ENCODE measurements around the gene MACROD2. TPM values are rescaled to one million over a fixed set of nuclear protein-coding genes. Genes with fewer than 3 reads are reported as not detected.
"Not testable (repeated sequence)": the region's sequence is repeated elsewhere in the genome, so short reads cannot be mapped to it uniquely, and the experiment has no call there.

The MACROD2 gene
- total RNA-seq, 1 donor from 2014 or later = 3.1 TPM

DNA sequence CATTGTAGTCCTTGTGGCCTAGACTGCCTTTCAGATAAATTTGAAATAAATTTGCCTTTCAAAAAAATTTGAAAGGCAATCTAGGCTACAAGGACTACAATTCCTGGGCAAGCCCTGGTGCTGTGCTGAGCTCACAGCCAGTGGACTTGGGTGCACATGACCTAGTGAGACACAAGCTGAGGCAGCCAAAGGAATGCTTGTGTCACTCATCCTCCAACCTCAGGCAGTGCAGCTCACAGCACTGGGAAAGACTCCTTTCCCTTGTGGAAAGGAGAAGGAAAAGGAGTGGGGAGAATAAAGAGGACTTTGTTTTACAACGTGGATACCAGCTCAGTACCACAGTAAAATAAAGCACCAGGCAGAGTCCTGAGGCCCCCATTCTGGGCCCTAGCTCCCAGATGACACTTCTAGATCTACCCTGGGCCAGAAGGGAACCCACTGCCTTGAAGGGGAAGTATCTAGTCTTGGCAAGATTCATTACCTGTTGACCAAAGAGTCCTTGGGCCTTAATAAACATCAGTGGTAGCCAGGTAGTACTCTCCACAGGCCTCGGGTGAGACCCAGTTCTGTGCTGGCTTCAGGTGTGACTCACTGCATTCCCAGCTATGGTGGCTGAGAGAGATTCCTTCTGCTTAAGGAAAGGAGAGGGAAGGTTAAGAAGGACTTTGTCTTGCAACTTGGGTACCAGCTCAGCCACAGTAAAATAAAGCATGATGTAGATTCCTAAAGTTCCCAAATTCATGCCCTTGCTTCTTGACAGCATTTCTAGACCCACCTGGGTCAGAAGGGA lies 1001.8 kb downstream of the MACROD2 start:
- Histone ChIP-seq H3K4me1 (ENCODE audit: control insufficient read depth in 3 of 3, insufficient read depth in 3 of 3, low read length in 3 of 3) (no peaks in the 10 kb centered on the region), H3K27ac (ENCODE audit: low read depth, low read length) (no peak overlapping the region), H3K4me3 (ENCODE audit: low read length in 3 of 3) (no peak overlapping the region), H3K36me3 (ENCODE audit: control insufficient read depth in 3 of 3, insufficient read depth in 3 of 3, low read length in 3 of 3) (no peaks in the 10 kb centered on the region), H3K27me3 (ENCODE audit: control insufficient read depth in 3 of 3, insufficient read depth in 3 of 3, low read length in 3 of 3) (no peaks in the 10 kb centered on the region), H3K9ac (ENCODE audit: low read depth in 1 of 3, low read length in 3 of 3) (no peak overlapping the region), H3K9me3 (ENCODE audit: control insufficient read depth in 3 of 3, low read length in 3 of 3) (no peaks in the 10 kb centered on the region)

GRCh38 chr20:14997791-14998190 lies 1002.5 kb downstream of the MACROD2 start:
- no peak overlapping the region for H3K4me3 ChIP-seq (ENCODE audit: low read length in 3 of 3)
- H3K27me3 ChIP-seq (ENCODE audit: control insufficient read depth in 3 of 3, insufficient read depth in 3 of 3, low read length in 3 of 3) = no peaks in the 10 kb centered on the region
- no peak overlapping the region for H3K9ac ChIP-seq (ENCODE audit: low read depth in 1 of 3, low read length in 3 of 3)
- no peak overlapping the region for H3K27ac ChIP-seq (ENCODE audit: low read depth, low read length)
- no peaks in the 10 kb centered on the region for H3K4me1 ChIP-seq (ENCODE audit: control insufficient read depth in 3 of 3, insufficient read depth in 3 of 3, low read length in 3 of 3)
- H3K9me3 ChIP-seq (ENCODE audit: control insufficient read depth in 3 of 3, low read length in 3 of 3) = no peaks in the 10 kb centered on the region
- H3K36me3 ChIP-seq (ENCODE audit: control insufficient read depth in 3 of 3, insufficient read depth in 3 of 3, low read length in 3 of 3) = no peaks in the 10 kb centered on the region

GRCh38 chr20:15005300-15005986 lies 1010.1 kb downstream of the MACROD2 start:
- H3K9me3 ChIP-seq (ENCODE audit: control insufficient read depth in 3 of 3, low read length in 3 of 3) = no peaks in the 10 kb centered on the region
- no peaks in the 10 kb centered on the region for H3K4me1 ChIP-seq (ENCODE audit: control insufficient read depth in 3 of 3, insufficient read depth in 3 of 3, low read length in 3 of 3)
- H3K36me3 ChIP-seq (ENCODE audit: control insufficient read depth in 3 of 3, insufficient read depth in 3 of 3, low read length in 3 of 3) = no peaks in the 10 kb centered on the region
- H3K27ac ChIP-seq (ENCODE audit: low read depth, low read length) = no peak overlapping the region
- H3K9ac ChIP-seq (ENCODE audit: low read depth in 1 of 3, low read length in 3 of 3) = no peak overlapping the region
- H3K4me3 ChIP-seq (ENCODE audit: low read length in 3 of 3) = no peak overlapping the region
- no peaks in the 10 kb centered on the region for H3K27me3 ChIP-seq (ENCODE audit: control insufficient read depth in 3 of 3, insufficient read depth in 3 of 3, low read length in 3 of 3)

DNA sequence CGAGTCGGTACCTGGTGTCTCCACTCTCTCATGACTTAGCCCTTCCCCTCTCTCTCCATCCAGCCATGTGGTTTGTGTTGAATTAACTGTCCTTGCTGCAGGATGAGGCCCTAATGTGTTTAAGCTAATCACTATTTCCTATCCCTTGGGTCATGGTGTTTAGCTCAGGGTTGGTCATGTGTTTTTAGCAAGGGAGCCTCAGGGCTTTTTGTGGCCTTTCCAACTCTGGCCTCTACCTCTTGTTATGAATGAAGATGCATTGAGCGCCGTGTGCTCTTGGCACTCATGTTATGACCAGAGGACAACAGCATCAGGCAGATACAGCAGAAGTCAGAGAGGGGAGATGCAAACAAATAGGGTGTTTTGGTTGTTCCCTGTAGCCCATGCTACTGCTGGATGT lies 1016.3 kb downstream of the MACROD2 start:
- Histone ChIP-seq H3K27ac (ENCODE audit: low read depth, low read length) (no peak overlapping the region), H3K27me3 (ENCODE audit: control insufficient read depth in 3 of 3, insufficient read depth in 3 of 3, low read length in 3 of 3) (no peaks in the 10 kb centered on the region), H3K36me3 (ENCODE audit: control insufficient read depth in 3 of 3, insufficient read depth in 3 of 3, low read length in 3 of 3) (no peaks in the 10 kb centered on the region), H3K9me3 (ENCODE audit: control insufficient read depth in 3 of 3, low read length in 3 of 3) (no peaks in the 10 kb centered on the region), H3K4me3 (ENCODE audit: low read length in 3 of 3) (no peak overlapping the region), H3K4me1 (ENCODE audit: control insufficient read depth in 3 of 3, insufficient read depth in 3 of 3, low read length in 3 of 3) (no peaks in the 10 kb centered on the region), H3K9ac (ENCODE audit: low read depth in 1 of 3, low read length in 3 of 3) (no peak overlapping the region)

- Histone ChIP-seq H3K4me1 (ENCODE audit: control insufficient read depth in 3 of 3, insufficient read depth in 3 of 3, low read length in 3 of 3) (no peaks in the 10 kb centered on the region), H3K9ac (ENCODE audit: low read depth in 1 of 3, low read length in 3 of 3) (no peak overlapping the region)
These were observed 1017.2 kb downstream of the MACROD2 start for GRCh38 chr20:15012566-15012965.

GRCh38 chr20:15016875-15017274 lies 1021.6 kb downstream of the MACROD2 start:
- not testable (repeated sequence) for H3K4me3 ChIP-seq (ENCODE audit: low read length in 3 of 3); H3K9me3 ChIP-seq (ENCODE audit: control insufficient read depth in 3 of 3, low read length in 3 of 3); H3K27me3 ChIP-seq (ENCODE audit: control insufficient read depth in 3 of 3, insufficient read depth in 3 of 3, low read length in 3 of 3); H3K36me3 ChIP-seq (ENCODE audit: control insufficient read depth in 3 of 3, insufficient read depth in 3 of 3, low read length in 3 of 3); H3K4me1 ChIP-seq (ENCODE audit: control insufficient read depth in 3 of 3, insufficient read depth in 3 of 3, low read length in 3 of 3); H3K9ac ChIP-seq (ENCODE audit: low read depth in 1 of 3, low read length in 3 of 3); H3K27ac ChIP-seq (ENCODE audit: low read depth, low read length)

More at GRCh38 chr20:15012566-15012965, 1017.2 kb downstream of the MACROD2 start:
- no peak overlapping the region for H3K4me3 ChIP-seq (ENCODE audit: low read length in 3 of 3)
- no peak overlapping the region for H3K27ac ChIP-seq (ENCODE audit: low read depth, low read length)
- H3K27me3 ChIP-seq (ENCODE audit: control insufficient read depth in 3 of 3, insufficient read depth in 3 of 3, low read length in 3 of 3) = no peaks in the 10 kb centered on the region
- H3K9me3 ChIP-seq (ENCODE audit: control insufficient read depth in 3 of 3, low read length in 3 of 3) = no peaks in the 10 kb centered on the region
- H3K36me3 ChIP-seq (ENCODE audit: control insufficient read depth in 3 of 3, insufficient read depth in 3 of 3, low read length in 3 of 3) = no peaks in the 10 kb centered on the region

DNA sequence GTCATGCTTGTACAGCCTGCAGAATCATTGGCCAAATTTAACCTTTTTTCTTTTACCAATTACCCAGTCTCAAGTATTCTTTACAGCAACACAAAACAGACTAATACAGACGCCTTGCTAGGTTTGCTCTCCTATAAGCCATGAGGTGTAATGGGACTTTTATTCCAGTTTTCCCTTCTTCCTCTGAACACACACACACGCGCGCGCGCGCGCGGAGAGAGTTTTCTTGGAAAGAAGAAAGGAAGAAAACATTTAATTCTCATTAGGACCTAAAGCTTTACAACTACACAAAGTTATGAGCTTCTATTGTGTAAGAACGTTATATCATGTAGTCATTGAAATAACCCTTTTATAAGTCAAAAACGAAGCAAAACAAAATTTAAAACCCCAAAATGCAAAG lies 1023.6 kb downstream of the MACROD2 start:
- Histone ChIP-seq H3K9me3 (ENCODE audit: control insufficient read depth in 3 of 3, low read length in 3 of 3) (no peaks in the 10 kb centered on the region), H3K36me3 (ENCODE audit: control insufficient read depth in 3 of 3, insufficient read depth in 3 of 3, low read length in 3 of 3) (no peaks in the 10 kb centered on the region), H3K4me1 (ENCODE audit: control insufficient read depth in 3 of 3, insufficient read depth in 3 of 3, low read length in 3 of 3) (no peaks in the 10 kb centered on the region), H3K27me3 (ENCODE audit: control insufficient read depth in 3 of 3, insufficient read depth in 3 of 3, low read length in 3 of 3) (no peaks in the 10 kb centered on the region), H3K4me3 (ENCODE audit: low read length in 3 of 3) (no peak overlapping the region), H3K27ac (ENCODE audit: low read depth, low read length) (no peak overlapping the region), H3K9ac (ENCODE audit: low read depth in 1 of 3, low read length in 3 of 3) (no peak overlapping the region)

GRCh38 chr20:15020845-15021244 lies 1025.5 kb downstream of the MACROD2 start:
- Histone ChIP-seq H3K4me3 (ENCODE audit: low read length in 3 of 3) (no peak overlapping the region), H3K27me3 (ENCODE audit: control insufficient read depth in 3 of 3, insufficient read depth in 3 of 3, low read length in 3 of 3) (no peaks in the 10 kb centered on the region), H3K9ac (ENCODE audit: low read depth in 1 of 3, low read length in 3 of 3) (no peak overlapping the region), H3K9me3 (ENCODE audit: control insufficient read depth in 3 of 3, low read length in 3 of 3) (no peaks in the 10 kb centered on the region), H3K27ac (ENCODE audit: low read depth, low read length) (no peak overlapping the region), H3K36me3 (ENCODE audit: control insufficient read depth in 3 of 3, insufficient read depth in 3 of 3, low read length in 3 of 3) (no peaks in the 10 kb centered on the region), H3K4me1 (ENCODE audit: control insufficient read depth in 3 of 3, insufficient read depth in 3 of 3, low read length in 3 of 3) (no peaks in the 10 kb centered on the region)

- Histone ChIP-seq H3K27me3 (ENCODE audit: control insufficient read depth in 3 of 3, insufficient read depth in 3 of 3, low read length in 3 of 3) (no peaks in the 10 kb centered on the region), H3K36me3 (ENCODE audit: control insufficient read depth in 3 of 3, insufficient read depth in 3 of 3, low read length in 3 of 3) (no peaks in the 10 kb centered on the region), H3K4me3 (ENCODE audit: low read length in 3 of 3) (no peak overlapping the region), H3K4me1 (ENCODE audit: control insufficient read depth in 3 of 3, insufficient read depth in 3 of 3, low read length in 3 of 3) (no peaks in the 10 kb centered on the region), H3K9me3 (ENCODE audit: control insufficient read depth in 3 of 3, low read length in 3 of 3) (no peaks in the 10 kb centered on the region), H3K9ac (ENCODE audit: low read depth in 1 of 3, low read length in 3 of 3) (no peak overlapping the region), H3K27ac (ENCODE audit: low read depth, low read length) (no peak overlapping the region)
These were observed 1027.6 kb downstream of the MACROD2 start for GRCh38 chr20:15022921-15023320.

DNA sequence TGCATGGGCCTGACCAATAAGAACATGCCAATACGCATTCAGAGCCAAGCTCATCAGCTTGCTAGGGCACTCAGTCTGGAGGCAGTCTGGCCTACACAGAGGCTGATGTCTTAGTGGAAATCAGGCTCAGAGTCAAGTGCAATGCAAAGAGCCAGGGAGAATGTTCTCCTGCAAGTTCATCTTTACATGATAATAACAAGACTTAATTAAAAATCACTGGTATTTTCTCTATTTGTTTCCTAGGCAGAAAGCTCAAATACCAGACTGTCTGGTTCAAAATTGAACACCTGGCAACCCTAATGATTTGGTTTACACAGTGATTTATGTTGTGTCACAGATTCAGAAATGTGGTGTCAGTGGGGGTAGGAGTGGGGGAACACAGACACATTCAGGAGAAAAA lies 1031.4 kb downstream of the MACROD2 start:
- Histone ChIP-seq H3K9ac (ENCODE audit: low read depth in 1 of 3, low read length in 3 of 3) (no peak overlapping the region), H3K27ac (ENCODE audit: low read depth, low read length) (no peak overlapping the region), H3K27me3 (ENCODE audit: control insufficient read depth in 3 of 3, insufficient read depth in 3 of 3, low read length in 3 of 3) (no peaks in the 10 kb centered on the region), H3K4me1 (ENCODE audit: control insufficient read depth in 3 of 3, insufficient read depth in 3 of 3, low read length in 3 of 3) (no peaks in the 10 kb centered on the region), H3K4me3 (ENCODE audit: low read length in 3 of 3) (no peak overlapping the region), H3K36me3 (ENCODE audit: control insufficient read depth in 3 of 3, insufficient read depth in 3 of 3, low read length in 3 of 3) (no peaks in the 10 kb centered on the region), H3K9me3 (ENCODE audit: control insufficient read depth in 3 of 3, low read length in 3 of 3) (no peaks in the 10 kb centered on the region)

Data from skeletal muscle tissue (tissue), 4 donors.